SK-N-SH (cell line): ENCODE measurements around the gene AMDHD2. TPM values are rescaled to one million over a fixed set of nuclear protein-coding genes. Genes with fewer than 3 reads are reported as not detected.

ENCODE experiments used
- CTCF ChIA-PET: fragments of 300-600, 350-600 bp; formaldehyde crosslinking; extraction: SDS; loops from one replicate; lab custom pipeline; 2021; lab: Yijun Ruan, JAX
- POLR2A ChIA-PET: fragments of 350-600 bp; sonication (Branson Sonifier 250); formaldehyde crosslinking; extraction: SDS; loops from one replicate; lab custom pipeline; 2020; ENCODE audit warnings: antibody characterized with exemption, inconsistent platforms; lab: Yijun Ruan, JAX
- DNase-seq: peaks from one replicate; pipeline ENCODE4 v3.0.0; 2012
- H2AFZ ChIP-seq: fragments of 200-600 bp; sonication (generic); 2 replicates; pipeline ENCODE4 v1.8.1; 2016; ENCODE audit warnings: antibody characterized with exemption, mild to moderate bottlenecking, low read depth
- H3F3A ChIP-seq: fragments of 200-600 bp; sonication (generic); replicated peaks from 2 replicates; pipeline ENCODE3; 2016; ENCODE audit warnings: antibody characterized with exemption, mild to moderate bottlenecking; ENCODE audit not compliant: insufficient read depth
- H3K27ac ChIP-seq, 2 experiments: fragments of 200-500 bp in 1 of 2; fragments of 200-600 bp in 1 of 2; sonication (Bioruptor generic) in 1 of 2; sonication (generic), shearing (Covaris generic) in 1 of 2; 2 replicates each; pipeline versions ENCODE4 v1.5.1 to v1.6.1; 2014 to 2016; ENCODE audit warnings: low read depth in 2 of 2, inconsistent platforms in 1 of 2, low read length in 1 of 2, mild to moderate bottlenecking in 1 of 2, mixed read lengths in 1 of 2
- H3K27me3 ChIP-seq: fragments of 200-600 bp; sonication (generic), shearing (Covaris generic); 2 replicates; pipeline ENCODE4 v1.6.1; 2016; ENCODE audit warnings: mixed run types; ENCODE audit not compliant: insufficient read depth
- H3K36me3 ChIP-seq, 2 experiments: fragments of 200-500 bp in 1 of 2; fragments of 200-600 bp in 1 of 2; sonication (Bioruptor generic) in 1 of 2; sonication (generic) in 1 of 2; replicated peaks in 1 of 2; 2 replicates each; pipeline versions ENCODE3 to v1.5.1; 2014 to 2016; ENCODE audit warnings: low read length in 1 of 2, mild to moderate bottlenecking in 1 of 2; ENCODE audit not compliant: insufficient read depth in 2 of 2, control insufficient read depth in 1 of 2
- H3K4me1 ChIP-seq, 2 experiments: fragments of 200-500 bp in 1 of 2; fragments of 200-600 bp in 1 of 2; sonication (Bioruptor generic) in 1 of 2; sonication (generic), shearing (Covaris generic) in 1 of 2; 2 replicates each; pipeline versions ENCODE4 v1.5.1 to v1.6.1; 2014 to 2016; ENCODE audit warnings: low read depth in 1 of 2, low read length in 1 of 2, mixed run types in 1 of 2; ENCODE audit not compliant: insufficient read depth in 2 of 2, control insufficient read depth in 1 of 2
- H3K4me2 ChIP-seq: fragments of 200-600 bp; sonication (generic), shearing (Covaris generic); 2 replicates; pipeline ENCODE4 v1.6.1; 2017; ENCODE audit warnings: mixed run types
- H3K4me3 ChIP-seq, 2 experiments: fragments of 200-500 bp in 1 of 2; fragments of 200-600 bp in 1 of 2; sonication (Bioruptor generic) in 1 of 2; sonication (generic), shearing (Covaris generic) in 1 of 2; 2 replicates each; pipeline versions ENCODE4 v1.5.1 to v1.8.1; 2014 to 2016; ENCODE audit warnings: low read depth in 2 of 2, inconsistent platforms in 1 of 2, low read length in 1 of 2, mild to moderate bottlenecking in 1 of 2, mixed read lengths in 1 of 2, moderate library complexity in 1 of 2
- H3K79me2 ChIP-seq: fragments of 200-600 bp; sonication (generic); 2 replicates; pipeline ENCODE4 v1.8.1; 2017; ENCODE audit warnings: mild to moderate bottlenecking; ENCODE audit not compliant: insufficient read depth
- H3K9ac ChIP-seq: fragments of 200-600 bp; sonication (generic); 2 replicates; pipeline ENCODE4 v1.6.1; 2017; ENCODE audit warnings: mixed run types
- H3K9me2 ChIP-seq: fragments of 200-600 bp; sonication (generic); 2 replicates; pipeline ENCODE4 v1.6.1; 2017; ENCODE audit warnings: mixed run types
- H3K9me3 ChIP-seq: fragments of 200-600 bp; sonication (generic); 2 replicates; pipeline ENCODE4 v1.6.1; 2017; ENCODE audit warnings: mixed run types, mild to moderate bottlenecking, moderate library complexity
- H4K20me1 ChIP-seq: fragments of 200-600 bp; sonication (generic); 2 replicates; pipeline ENCODE4 v1.6.1; 2017; ENCODE audit warnings: mild to moderate bottlenecking, mixed run types; ENCODE audit not compliant: insufficient read depth
- CHD2 ChIP-seq: fragments of 150-350 bp; IDR thresholded peaks from 2 replicates; pipeline ENCODE4 v1.6.1; 2018; ENCODE audit warnings: low read length; ENCODE audit not compliant: partially characterized antibody
- CTCF ChIP-seq: fragments of 200-600 bp; sonication (generic); IDR thresholded peaks from 2 replicates; pipeline ENCODE4 v1.6.1; 2017; ENCODE audit warnings: antibody characterized with exemption, mild to moderate bottlenecking, moderate library complexity
- ELF1 ChIP-seq: IDR thresholded peaks from 2 replicates; pipeline ENCODE4 v1.4.0; 2012
- EP300 ChIP-seq, 2 experiments: IDR thresholded peaks; 2 replicates each; pipeline versions ENCODE4 v1.4.0 to v1.6.1; 2012; ENCODE audit warnings: borderline replicate concordance in 1 of 2, low read depth in 1 of 2, low read length in 1 of 2
- GABPA ChIP-seq: IDR thresholded peaks from 2 replicates; pipeline ENCODE4 v1.4.0; 2012; ENCODE audit warnings: low read depth, mild to moderate bottlenecking
- JUND ChIP-seq: IDR thresholded peaks from 2 replicates; pipeline ENCODE4 v1.4.0; 2012
- MXI1 ChIP-seq: IDR thresholded peaks from 2 replicates; pipeline ENCODE4 v1.6.1; 2012; ENCODE audit warnings: mild to moderate bottlenecking, low read depth, low read length, improper control_type of control experiment
- NFIC ChIP-seq: IDR thresholded peaks from 2 replicates; pipeline ENCODE4 v1.4.0; 2012; ENCODE audit warnings: borderline replicate concordance
- NRF1 ChIP-seq: IDR thresholded peaks from 2 replicates; pipeline ENCODE4 v1.6.1; 2012; ENCODE audit warnings: low read depth, mild to moderate bottlenecking, low read length
- POLR2AphosphoS5 ChIP-seq: IDR thresholded peaks from 2 replicates; pipeline ENCODE4 v1.6.1; 2012; ENCODE audit warnings: low read depth, low read length
- RCOR1 ChIP-seq: fragments of 150-350 bp; IDR thresholded peaks from 2 replicates; pipeline ENCODE4 v1.6.1; 2017; ENCODE audit warnings: antibody characterized with exemption, low read length
- REST ChIP-seq: IDR thresholded peaks from 2 replicates; pipeline ENCODE4 v1.6.1; 2012; ENCODE audit warnings: mild to moderate bottlenecking, low read depth, low read length, moderate library complexity
- RFX5 ChIP-seq: IDR thresholded peaks from 2 replicates; pipeline ENCODE4 v1.6.1; 2012; ENCODE audit warnings: mild to moderate bottlenecking, improper control_type of control experiment, low read length
- SIN3A ChIP-seq: IDR thresholded peaks from 2 replicates; pipeline ENCODE4 v1.6.1; 2012; ENCODE audit warnings: low read depth, mild to moderate bottlenecking, low read length, moderate library complexity, borderline replicate concordance
- SMC3 ChIP-seq: IDR thresholded peaks from 2 replicates; pipeline ENCODE4 v1.6.1; 2012; ENCODE audit warnings: low read depth, low read length, improper control_type of control experiment
- TCF12 ChIP-seq: IDR thresholded peaks from 2 replicates; pipeline ENCODE4 v1.4.0; 2012
- TEAD4 ChIP-seq: IDR thresholded peaks from 2 replicates; pipeline ENCODE4 v1.4.0; 2012; ENCODE audit warnings: mild to moderate bottlenecking, borderline replicate concordance; ENCODE audit not compliant: insufficient read depth
- USF1 ChIP-seq: IDR thresholded peaks from 2 replicates; pipeline ENCODE4 v1.4.0; 2012; ENCODE audit warnings: low read depth, borderline replicate concordance
- USF2 ChIP-seq: fragments of 150-350 bp; IDR thresholded peaks from 2 replicates; pipeline ENCODE4 v1.6.1; 2017; ENCODE audit warnings: antibody characterized with exemption, low read length, low read depth, borderline replicate concordance
- WGBS: methylation state at CpG from one replicate; pipeline ENCODE4 v1.1.6; 2017; ENCODE audit warnings: low lambda C conversion rate; 5-methylcytosine and 5-hydroxymethylcytosine counted together
- polyA plus RNA-seq, 3 experiments: library from polyadenylated mRNA; depleted of rRNA; stranded (reverse); fragments of >200 nt; gene quantifications; 2 replicates each; pipeline ENCODE4 v1.2.3, GENCODE V29; 2012

AMDHD2 gene
- polyA plus RNA-seq, 1 of the 3 experiments (the other 2 are of a cell fraction): 38.1 TPM

GRCh38 chr16:2487903-2488531 lies 32.2 kb upstream of the AMDHD2 start:
- peak; percentile 65 for DNase-seq
- H3K4me2 ChIP-seq: no peak overlapping the region
- no peaks in the 10 kb centered on the region for H3F3A ChIP-seq
- H2AFZ ChIP-seq: no peak overlapping the region
- peaks cover 0 to 30% of the 10 kb centered on the region in 2 experiments; a peak in 1 of 4 replicates for H3K4me1 ChIP-seq
- no peaks in the 10 kb centered on the region for H3K9me3 ChIP-seq
- TF ChIP-seq SIN3A: no peak
- TF ChIP-seq CHD2: no peak
- no peak for TF ChIP-seq JUND
- no peak for TF ChIP-seq ELF1
- TF ChIP-seq TCF12: no peak
- no peak for TF ChIP-seq RFX5
- TF ChIP-seq NFIC: no peak
- no peak for TF ChIP-seq POLR2AphosphoS5
- no peak for TF ChIP-seq NRF1
- no peak for TF ChIP-seq MXI1
- TF ChIP-seq CTCF: no peak
- TF ChIP-seq USF2: no peak
- TF ChIP-seq RCOR1: no peak
- TF ChIP-seq EP300 (IDR thresholded peaks at IDR 0.05; ENCODE audit: borderline replicate concordance in 1 of 2, low read depth in 1 of 2, low read length in 1 of 2): no peak
- no peak for TF ChIP-seq TEAD4
- no peak for TF ChIP-seq SMC3
- TF ChIP-seq REST: no peak
- TF ChIP-seq USF1: no peak
- TF ChIP-seq GABPA: no peak
- CTCF ChIA-PET: interaction anchor here (0.6 to 12.7 kb wide), 7 partner anchors 10 to 26 kb away, joined by 3 to 95 read pairs (median 3); partner anchors contain the start of genes ATP6V0C and TBC1D24
- POLR2A ChIA-PET: interaction anchor here (0.6 to 1.2 kb wide), 2 partner anchors 17 to 141 kb away, joined by 3 to 4 read pairs; no protein-coding TSS in a partner anchor
- H3K27me3 ChIP-seq: no peaks in the 10 kb centered on the region
- WGBS: 90% methylated on average over 12 of the region's 15 CpGs
- peak overlapping the region in 1 of 2 experiments; percentile 29; a peak in 1 of 4 replicates for H3K27ac ChIP-seq
- H3K36me3 ChIP-seq: no peaks in the 10 kb centered on the region
- H3K9ac ChIP-seq: no peak overlapping the region
- no peaks in the 10 kb centered on the region for H3K9me2 ChIP-seq
- no peaks in the 10 kb centered on the region for H4K20me1 ChIP-seq
- no peaks in the 10 kb centered on the region for H3K79me2 ChIP-seq
- no peak overlapping the region for H3K4me3 ChIP-seq
